Activated CD8-positive, alpha-beta memory T cell treated with anti-CD3 and anti-CD28 coated beads for 24 hours (primary cell): ENCODE results near the gene FAM241B.

Source experiments
- DNase-seq: peaks from one replicate; pipeline ENCODE4 v3.0.0-alpha.2; 2020

Gene FAM241B

DNA sequence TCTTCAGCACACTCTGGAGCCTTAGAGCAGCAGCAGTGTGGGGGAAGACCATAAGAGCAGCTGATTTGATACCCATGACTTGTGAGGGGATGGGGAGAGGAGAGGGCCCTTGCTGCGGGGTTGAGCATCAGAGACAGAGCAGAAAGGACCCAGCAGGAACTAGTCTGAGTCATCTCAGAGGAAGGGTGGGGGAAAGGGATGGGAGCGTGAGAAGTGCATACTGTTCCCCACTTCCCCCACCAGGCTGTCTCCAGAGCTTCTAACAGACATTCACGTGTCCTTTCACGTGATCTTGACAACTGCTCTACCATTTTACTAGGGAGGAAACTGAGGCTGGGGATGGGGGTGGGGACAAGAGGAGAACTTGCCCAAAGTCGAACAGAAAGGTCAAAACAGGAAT is 38.7 kb downstream of the FAM241B start:
- no peak for DNase-seq

DNA sequence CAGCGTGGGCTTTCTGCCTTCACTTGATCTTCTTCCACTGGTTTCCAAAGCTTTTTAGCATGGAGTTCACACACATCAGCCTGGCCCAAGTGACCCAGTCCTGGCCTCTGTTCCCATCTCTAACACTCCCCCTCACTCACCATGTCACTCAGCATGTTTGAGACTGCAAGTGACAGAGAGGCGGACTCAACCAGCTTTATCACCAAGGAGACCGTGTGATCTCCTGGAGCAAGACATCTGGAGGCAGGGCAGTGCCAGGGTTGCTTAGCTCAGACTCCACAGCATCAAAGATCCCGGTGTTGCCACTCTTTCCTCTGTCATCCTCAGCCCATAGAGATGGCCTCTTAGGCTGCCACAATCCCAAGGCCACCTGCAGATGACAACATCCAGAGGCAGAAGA is 39.4 kb downstream of the FAM241B start:
- no peak for DNase-seq

DNA sequence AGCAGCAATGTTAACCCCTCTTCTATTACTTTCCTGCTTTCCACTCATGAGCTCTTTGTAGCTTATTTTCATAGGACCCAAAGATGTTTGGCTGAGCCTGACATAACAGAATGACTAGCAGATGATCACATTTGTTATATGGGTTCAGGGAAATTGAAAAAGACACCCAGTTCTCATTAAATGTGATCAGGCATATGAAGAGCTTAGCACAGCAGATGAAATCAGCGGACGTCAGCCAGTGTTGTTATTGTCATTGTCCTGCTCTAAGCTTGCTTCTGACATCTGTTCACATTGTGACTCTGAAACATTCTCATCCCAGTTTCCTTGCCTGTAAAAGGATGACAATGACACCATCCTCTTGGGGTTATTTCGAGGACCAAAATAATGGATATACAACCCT is 43.5 kb downstream of the FAM241B start:
- no peak for DNase-seq

DNA sequence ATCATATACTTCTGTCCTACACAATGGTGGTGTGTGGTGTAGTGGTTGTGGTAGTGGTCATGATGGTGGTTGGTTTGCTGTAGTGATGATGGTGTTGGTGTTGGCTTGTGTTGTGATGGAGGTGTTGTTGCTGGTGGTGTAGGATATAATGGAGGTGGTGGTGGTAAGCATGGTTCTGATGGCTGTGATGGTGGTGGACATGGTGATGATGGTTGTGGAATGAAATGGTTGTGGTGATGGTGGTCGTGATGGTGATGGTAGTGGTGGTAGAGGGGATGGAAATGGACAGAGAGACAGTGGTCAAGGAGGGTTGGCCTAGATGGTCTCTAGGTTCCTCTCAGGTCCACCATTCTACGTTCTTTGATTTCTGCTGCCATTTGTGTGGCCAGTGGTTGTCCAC is 44.7 kb downstream of the FAM241B start:
- DNase-seq, result no peak

DNA sequence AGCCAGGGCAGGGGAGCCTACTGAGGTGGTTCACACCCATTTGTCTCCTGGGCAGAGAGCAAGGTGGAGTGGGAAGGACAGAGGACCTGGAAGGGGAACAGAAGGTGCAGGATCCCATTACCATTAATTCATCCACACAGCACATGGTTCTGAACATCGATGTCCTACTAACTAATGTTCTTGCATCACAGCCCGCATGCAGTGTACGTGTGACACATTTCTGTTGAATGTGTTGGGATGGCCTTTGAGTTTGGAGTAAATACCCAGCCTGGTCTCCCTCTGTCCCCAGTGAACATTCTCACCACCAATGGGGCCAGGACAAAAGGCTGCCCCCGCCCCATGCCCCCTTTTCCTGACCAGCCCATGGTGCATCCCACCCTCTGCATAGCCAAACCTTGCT is 46.3 kb downstream of the FAM241B start:
- no peak for DNase-seq

- DNase-seq, result no peak
Observed at GRCh38 chr10:69677985-69678654, 48.1 kb downstream of the FAM241B start.

DNA sequence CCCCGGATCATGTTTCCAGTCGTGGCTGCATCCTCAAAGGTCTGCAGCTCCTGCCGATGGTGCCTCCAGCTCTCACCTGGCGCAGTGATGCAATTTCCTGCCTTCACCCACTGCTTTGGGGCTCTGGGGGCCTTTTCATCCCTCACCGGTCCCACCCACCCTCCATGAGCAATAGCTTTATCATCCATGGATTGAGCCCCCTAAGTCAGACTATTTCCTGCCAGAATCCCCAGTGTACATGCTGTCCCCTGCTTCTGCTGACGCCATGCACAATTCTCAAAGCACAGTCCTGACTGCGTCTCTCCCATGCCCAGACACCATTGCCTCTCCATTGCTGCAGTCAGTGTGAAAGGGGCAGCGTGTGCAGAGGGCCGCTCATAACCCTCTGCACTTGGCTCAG is 49.7 kb downstream of the FAM241B start:
- no peak for DNase-seq

GRCh38 chr10:69680610-69681009 is 50.6 kb downstream of the FAM241B start:
- DNase-seq, result no peak

GRCh38 chr10:69681436-69681835 is 51.4 kb downstream of the FAM241B start:
- DNase-seq, result no peak

GRCh38 chr10:69682955-69683474 is 53.0 kb downstream of the FAM241B start:
- no peak for DNase-seq
